HCT116 (cell line): Measurements from ENCODE around the gene CBX8. TPM values are rescaled to one million over a fixed set of nuclear protein-coding genes. Genes with fewer than 3 reads are reported as not detected.

ENCODE experiments used
- ATAC-seq: fragments of 200-7000 bp; cut with Tn5 transposase; 2 replicates; pipeline ENCODE4 v1.9.1; 2020; ENCODE audit warnings: mild to moderate bottlenecking, moderate library complexity
- BruUV-seq: library from RNA; stranded (reverse); fragments of 400-500 nt; replicated peaks from 2 replicates; lab custom pipeline; 2021; lab: Mats Ljungman, UMichigan
- CTCF ChIA-PET: fragments of 300-600 bp; sonication (Branson Sonifier 250); formaldehyde crosslinking; loops from one replicate; lab custom pipeline; 2021; ENCODE audit warnings: antibody characterized with exemption; lab: Charles Lee
- POLR2A ChIA-PET: fragments of 300-600, 350-600 bp; sonication (Branson Sonifier 250); formaldehyde crosslinking; loops from one replicate; lab custom pipeline; 2021; ENCODE audit warnings: antibody characterized with exemption; lab: Charles Lee
- RAD21 ChIA-PET, 2 experiments: fragments of 300-600 bp; sonication (Branson Sonifier 250); formaldehyde crosslinking; loops; one replicate each; lab custom pipeline; 2023; ENCODE audit warnings: low total read pairs in 2 of 2; ENCODE audit not compliant: uncharacterized antibody in 2 of 2, unreplicated experiment in 2 of 2, low non-redundant PET in 1 of 2; lab: Charles Lee
- DNase-seq: peaks from one replicate; pipeline ENCODE4 v3.0.0-alpha.2; 2010; ENCODE audit warnings: low read depth, low spot score
- H2AFZ ChIP-seq: fragments of 200-600 bp; shearing (Covaris generic), sonication (generic); 2 replicates; pipeline ENCODE4 v1.6.1; 2017; ENCODE audit warnings: low read depth, mixed run types, mixed read lengths, antibody characterized with exemption, low read length; ENCODE audit not compliant: poor library complexity, severe bottlenecking
- H3K27ac ChIP-seq: 2 replicates; pipeline ENCODE4 v1.5.1; 2012; ENCODE audit warnings: low read depth, low read length
- H3K27me3 ChIP-seq: fragments of 200-600 bp; sonication (generic); 2 replicates; pipeline ENCODE4 v1.6.1; 2016; ENCODE audit warnings: mixed run types, low read length, mixed read lengths; ENCODE audit not compliant: insufficient read depth
- H3K36me3 ChIP-seq, 2 experiments: fragments of 200-500 bp in 1 of 2; fragments of 200-600 bp in 1 of 2; sonication (Bioruptor generic) in 1 of 2; sonication (generic) in 1 of 2; 2 replicates each; pipeline versions ENCODE4 v1.5.1 to v1.6.1; 2014 to 2016; ENCODE audit warnings: low read length in 2 of 2, inconsistent platforms in 1 of 2, mixed read lengths in 1 of 2, mixed run types in 1 of 2; ENCODE audit not compliant: insufficient read depth in 2 of 2, control insufficient read depth in 1 of 2
- H3K4me1 ChIP-seq, 2 experiments: fragments of 200-600 bp in 1 of 2; sonication (generic) in 1 of 2; 2 replicates each; pipeline versions ENCODE4 v1.5.1 to v1.6.1; 2012 to 2017; ENCODE audit warnings: low read length in 2 of 2, inconsistent platforms in 1 of 2, mild to moderate bottlenecking in 1 of 2, mixed read lengths in 1 of 2, mixed run types in 1 of 2, moderate library complexity in 1 of 2; ENCODE audit not compliant: insufficient read depth in 2 of 2, control insufficient read depth in 1 of 2
- H3K4me2 ChIP-seq: fragments of 200-600 bp; sonication (generic); 2 replicates; pipeline ENCODE4 v1.6.1; 2017; ENCODE audit warnings: mixed run types, low read length, mixed read lengths
- H3K4me3 ChIP-seq, 2 experiments: fragments of 200-600 bp in 1 of 2; sonication (generic) in 1 of 2; replicated peaks in 1 of 2; 2 replicates each; pipeline ENCODE4 v1.5.1; 2011 to 2016; ENCODE audit warnings: low read length in 2 of 2, control low read depth in 1 of 2, low read depth in 1 of 2, mild to moderate bottlenecking in 1 of 2, mixed read lengths in 1 of 2, mixed run types in 1 of 2
- H3K79me2 ChIP-seq: fragments of 200-600 bp; sonication (generic); 2 replicates; pipeline ENCODE4 v1.6.1; 2017; ENCODE audit warnings: mild to moderate bottlenecking, mixed run types, low read length, moderate library complexity, mixed read lengths; ENCODE audit not compliant: insufficient read depth
- H3K9ac ChIP-seq: fragments of 200-600 bp; sonication (generic); 2 replicates; pipeline ENCODE4 v1.6.1; 2016; ENCODE audit warnings: low read length, mixed read lengths
- H3K9me2 ChIP-seq: fragments of 200-600 bp; sonication (generic), shearing (Covaris generic); 2 replicates; pipeline ENCODE4 v1.6.1; 2017; ENCODE audit warnings: mixed run types, mild to moderate bottlenecking, moderate library complexity; ENCODE audit not compliant: insufficient read depth
- H3K9me3 ChIP-seq, 2 experiments: fragments of 200-500 bp in 1 of 2; fragments of 200-600 bp in 1 of 2; sonication (Bioruptor generic) in 1 of 2; sonication (generic) in 1 of 2; 2 replicates each; pipeline ENCODE4 v1.6.1; 2014 to 2017; ENCODE audit warnings: low read length in 2 of 2, mixed read lengths in 2 of 2, inconsistent platforms in 1 of 2, low read depth in 1 of 2, mild to moderate bottlenecking in 1 of 2, mixed run types in 1 of 2, moderate library complexity in 1 of 2; ENCODE audit not compliant: control insufficient read depth in 1 of 2, insufficient read depth in 1 of 2
- H4K20me1 ChIP-seq: fragments of 200-600 bp; sonication (generic), shearing (Covaris generic); 2 replicates; pipeline ENCODE4 v1.6.1; 2017; ENCODE audit warnings: mixed run types, mild to moderate bottlenecking, moderate library complexity; ENCODE audit not compliant: insufficient read depth
- ATF3 ChIP-seq: IDR thresholded peaks from 2 replicates; pipeline ENCODE4 v1.6.1; 2012
- CEBPB ChIP-seq: IDR thresholded peaks from 2 replicates; pipeline ENCODE4 v1.6.1; 2012; ENCODE audit warnings: low read depth
- ELF1 ChIP-seq: IDR thresholded peaks from 2 replicates; pipeline ENCODE4 v1.6.1; 2012; ENCODE audit warnings: low read depth, borderline replicate concordance
- EZH2 ChIP-seq: fragments of 200-600 bp; sonication (generic); IDR thresholded peaks from 2 replicates; pipeline ENCODE4 v1.6.1; 2017; ENCODE audit warnings: antibody characterized with exemption, mixed run types
- EZH2phosphoT487 ChIP-seq: fragments of 200-600 bp; IDR thresholded peaks from 2 replicates; pipeline ENCODE4 v1.6.1; 2018; ENCODE audit warnings: antibody characterized with exemption, borderline replicate concordance
- FOSL1 ChIP-seq: IDR thresholded peaks from 2 replicates; pipeline ENCODE4 v1.6.1; 2012; ENCODE audit warnings: low read depth
- JUND ChIP-seq: IDR thresholded peaks from 2 replicates; pipeline ENCODE4 v1.6.1; 2012
- POLR2A ChIP-seq: IDR thresholded peaks from 2 replicates; pipeline ENCODE4 v1.7.0; 2011; ENCODE audit warnings: borderline replicate concordance; ENCODE audit not compliant: insufficient read depth, insufficient read length; ENCODE audit errors: extremely low read depth
- POLR2AphosphoS5 ChIP-seq: IDR thresholded peaks from 2 replicates; pipeline ENCODE4 v1.6.1; 2011; ENCODE audit warnings: mild to moderate bottlenecking, low read depth, low read length, moderate library complexity
- RAD21 ChIP-seq: IDR thresholded peaks from 2 replicates; pipeline ENCODE4 v1.6.1; 2012; ENCODE audit warnings: low read depth, mild to moderate bottlenecking
- SIN3A ChIP-seq: IDR thresholded peaks from 2 replicates; pipeline ENCODE4 v1.6.1; 2012; ENCODE audit warnings: low read depth
- SP1 ChIP-seq: IDR thresholded peaks from 2 replicates; pipeline ENCODE4 v1.6.1; 2012; ENCODE audit warnings: low read depth
- SRF ChIP-seq: IDR thresholded peaks from 2 replicates; pipeline ENCODE4 v1.6.1; 2012; ENCODE audit warnings: low read depth
- TCF7L2 ChIP-seq: IDR thresholded peaks from 2 replicates; pipeline ENCODE4 v1.7.0; 2011; ENCODE audit warnings: borderline replicate concordance, inconsistent platforms; ENCODE audit not compliant: insufficient read depth, insufficient read length; ENCODE audit errors: extremely low read depth
- YY1 ChIP-seq: IDR thresholded peaks from 2 replicates; pipeline ENCODE4 v1.6.1; 2011; ENCODE audit warnings: low read length, low read depth, moderate library complexity, mild to moderate bottlenecking; ENCODE audit not compliant: insufficient replicate concordance; ENCODE audit errors: extremely low read depth
- ZBTB33 ChIP-seq: IDR thresholded peaks from 2 replicates; pipeline ENCODE4 v1.6.1; 2011; ENCODE audit warnings: mild to moderate bottlenecking, low read length, moderate library complexity; ENCODE audit not compliant: insufficient replicate concordance; ENCODE audit errors: extremely low read depth
- ZFX ChIP-seq: fragments of 450-650 bp; IDR thresholded peaks from 2 replicates; pipeline ENCODE4 v1.6.1; 2017
- intact Hi-C: fragments of 100-400 bp; cut with micrococcal nuclease; formaldehyde crosslinking; loops from 2 replicates; pipeline ENCODE4 v1.10.0; 2022
- total RNA-seq: library from RNA; stranded (reverse); gene quantifications from one replicate; pipeline ENCODE4 v1.2.1, GENCODE V29; 2021; ENCODE audit not compliant: unreplicated experiment
- TF ChIP-seq, protein P1 (sequence below): IDR thresholded peaks from 2 replicates; pipeline ENCODE4 v1.6.1; 2012; ENCODE audit warnings: low read depth
- TF ChIP-seq, protein P2 (sequence below), 3 experiments: fragments of 200-600 bp in 1 of 3; sonication (generic) in 1 of 3; IDR thresholded peaks in 2 of 3; conservative IDR thresholded peaks in 1 of 3; 2 replicates each; pipeline ENCODE4 v1.5.1; 2012 to 2017; ENCODE audit warnings: low read depth in 2 of 3, low read length in 2 of 3, antibody characterized with exemption in 1 of 3, borderline replicate concordance in 1 of 3, control low read depth in 1 of 3, mild to moderate bottlenecking in 1 of 3, mixed read lengths in 1 of 3, mixed run types in 1 of 3, moderate library complexity in 1 of 3; ENCODE audit not compliant: insufficient read depth in 1 of 3

CBX8 gene
- total RNA-seq, 1 experiment from 2014 or later, result 29.0 TPM

DNA sequence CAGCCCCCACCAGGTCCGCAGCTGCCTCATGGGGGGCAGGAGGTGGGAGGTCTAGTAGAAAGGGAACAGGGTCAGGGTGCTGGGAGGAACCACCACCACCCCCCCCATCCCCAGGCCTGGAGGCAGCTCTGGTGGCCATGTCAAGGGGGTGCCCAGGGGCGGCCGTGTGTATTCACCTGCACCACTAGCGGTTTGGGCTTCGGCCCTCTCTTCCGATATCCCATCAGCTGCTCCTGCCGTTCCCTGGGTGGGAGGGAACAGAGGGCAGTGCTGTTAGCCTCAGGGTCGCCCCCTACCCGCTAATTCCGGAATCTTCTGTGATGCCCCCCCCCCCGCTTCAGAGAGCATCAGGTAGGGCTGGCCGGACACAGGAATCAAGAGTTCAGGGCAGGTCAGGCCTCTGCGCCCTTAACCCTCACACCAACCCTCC, 38.6 kb upstream of the CBX8 start:
- Histone ChIP-seq H3K4me3 (no peak overlapping the region), H3K9ac (no peak overlapping the region), H3K79me2 (peaks cover 52% of the 10 kb centered on the region), H3K27me3 (no peaks in the 10 kb centered on the region), H2AFZ (no peak overlapping the region), H3K9me3 (no peaks in the 10 kb centered on the region), H3K27ac (peak overlapping the region; percentile 32; the same call in 1 of the 2 replicates), H3K4me1 (peaks cover 50 to 80% of the 10 kb centered on the region in 2 experiments), H3K4me2 (peak overlapping the region; percentile 94; the same call in 1 of the 2 replicates), H3K9me2 (no peaks in the 10 kb centered on the region), H3K36me3 (peaks cover 9 to 18% of the 10 kb centered on the region in 2 experiments; a peak in 2 of 4 replicates), H4K20me1 (peaks cover 4% of the 10 kb centered on the region; the same call in 1 of the 2 replicates)
- TF ChIP-seq POLR2AphosphoS5 (no peak), CEBPB (no peak), YY1 (no peak), EZH2 (no peak), POLR2A (no peak), ZFX (no peak), ZBTB33 (no peak), FOSL1 (no peak), RAD21 (no peak), SRF (no peak), EZH2phosphoT487 (no peak), ATF3 (no peak), TCF7L2 (no peak), JUND (no peak), SP1 (no peak), ELF1 (no peak), SIN3A (no peak)
- TF ChIP-seq, protein P1, sequence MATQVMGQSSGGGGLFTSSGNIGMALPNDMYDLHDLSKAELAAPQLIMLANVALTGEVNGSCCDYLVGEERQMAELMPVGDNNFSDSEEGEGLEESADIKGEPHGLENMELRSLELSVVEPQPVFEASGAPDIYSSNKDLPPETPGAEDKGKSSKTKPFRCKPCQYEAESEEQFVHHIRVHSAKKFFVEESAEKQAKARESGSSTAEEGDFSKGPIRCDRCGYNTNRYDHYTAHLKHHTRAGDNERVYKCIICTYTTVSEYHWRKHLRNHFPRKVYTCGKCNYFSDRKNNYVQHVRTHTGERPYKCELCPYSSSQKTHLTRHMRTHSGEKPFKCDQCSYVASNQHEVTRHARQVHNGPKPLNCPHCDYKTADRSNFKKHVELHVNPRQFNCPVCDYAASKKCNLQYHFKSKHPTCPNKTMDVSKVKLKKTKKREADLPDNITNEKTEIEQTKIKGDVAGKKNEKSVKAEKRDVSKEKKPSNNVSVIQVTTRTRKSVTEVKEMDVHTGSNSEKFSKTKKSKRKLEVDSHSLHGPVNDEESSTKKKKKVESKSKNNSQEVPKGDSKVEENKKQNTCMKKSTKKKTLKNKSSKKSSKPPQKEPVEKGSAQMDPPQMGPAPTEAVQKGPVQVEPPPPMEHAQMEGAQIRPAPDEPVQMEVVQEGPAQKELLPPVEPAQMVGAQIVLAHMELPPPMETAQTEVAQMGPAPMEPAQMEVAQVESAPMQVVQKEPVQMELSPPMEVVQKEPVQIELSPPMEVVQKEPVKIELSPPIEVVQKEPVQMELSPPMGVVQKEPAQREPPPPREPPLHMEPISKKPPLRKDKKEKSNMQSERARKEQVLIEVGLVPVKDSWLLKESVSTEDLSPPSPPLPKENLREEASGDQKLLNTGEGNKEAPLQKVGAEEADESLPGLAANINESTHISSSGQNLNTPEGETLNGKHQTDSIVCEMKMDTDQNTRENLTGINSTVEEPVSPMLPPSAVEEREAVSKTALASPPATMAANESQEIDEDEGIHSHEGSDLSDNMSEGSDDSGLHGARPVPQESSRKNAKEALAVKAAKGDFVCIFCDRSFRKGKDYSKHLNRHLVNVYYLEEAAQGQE, result no peak
- TF ChIP-seq, protein P2, sequence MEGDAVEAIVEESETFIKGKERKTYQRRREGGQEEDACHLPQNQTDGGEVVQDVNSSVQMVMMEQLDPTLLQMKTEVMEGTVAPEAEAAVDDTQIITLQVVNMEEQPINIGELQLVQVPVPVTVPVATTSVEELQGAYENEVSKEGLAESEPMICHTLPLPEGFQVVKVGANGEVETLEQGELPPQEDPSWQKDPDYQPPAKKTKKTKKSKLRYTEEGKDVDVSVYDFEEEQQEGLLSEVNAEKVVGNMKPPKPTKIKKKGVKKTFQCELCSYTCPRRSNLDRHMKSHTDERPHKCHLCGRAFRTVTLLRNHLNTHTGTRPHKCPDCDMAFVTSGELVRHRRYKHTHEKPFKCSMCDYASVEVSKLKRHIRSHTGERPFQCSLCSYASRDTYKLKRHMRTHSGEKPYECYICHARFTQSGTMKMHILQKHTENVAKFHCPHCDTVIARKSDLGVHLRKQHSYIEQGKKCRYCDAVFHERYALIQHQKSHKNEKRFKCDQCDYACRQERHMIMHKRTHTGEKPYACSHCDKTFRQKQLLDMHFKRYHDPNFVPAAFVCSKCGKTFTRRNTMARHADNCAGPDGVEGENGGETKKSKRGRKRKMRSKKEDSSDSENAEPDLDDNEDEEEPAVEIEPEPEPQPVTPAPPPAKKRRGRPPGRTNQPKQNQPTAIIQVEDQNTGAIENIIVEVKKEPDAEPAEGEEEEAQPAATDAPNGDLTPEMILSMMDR (IDR thresholded peaks at IDR 0.05 in 2 of 3, conservative IDR thresholded peaks at IDR 0.05 in 1 of 3; ENCODE audit: borderline replicate concordance in 1 of 3, insufficient read depth in 1 of 3, low read depth in 2 of 3, low read length in 2 of 3), result no peak
- DNase-seq (no peak), ATAC-seq (no peak)
- intact Hi-C loops, result loop anchor here (2.0 kb wide), 1 partner anchor 45 kb away; no protein-coding TSS in a partner anchor
- ChIA-PET POLR2A (interaction anchor here (0.6 to 1.6 kb wide), 5 partner anchors 9 to 84 kb away, joined by 3 to 7 read pairs (median 5); partner anchors contain the start of gene CBX8), RAD21 (interaction anchor here in 1 of 2 experiments (0.6 to 1.1 kb wide), 4 partner anchors 34 to 89 kb away, joined by 3 to 5 read pairs (median 3); no protein-coding TSS in a partner anchor), CTCF (interaction anchor here (0.5 to 3.0 kb wide), 15 partner anchors 10 to 1485 kb away, joined by 3 to 18 read pairs (median 7); partner anchors contain the start of gene CBX8)
- no TSS peak for BruUV-seq
